Stomach (tissue), 4 donors: ENCODE measurements around the gene XPO4.

ENCODE experiments used
- EP300 ChIP-seq: sonication (generic); formaldehyde crosslinking; IDR thresholded peaks from one replicate; pipeline ENCODE4 v1.6.1; 2017; ENCODE audit warnings: antibody characterized with exemption
- TF ChIP-seq, protein P1 (sequence below), 7 experiments: fragments of 450-650 bp in 4 of 7; fragments of 200-600 bp in 3 of 7; sonication (generic) in 3 of 7; IDR thresholded peaks; one replicate each; pipeline ENCODE4 v1.5.1; 2016 to 2019; ENCODE audit warnings: antibody characterized with exemption in 7 of 7, control low read depth in 2 of 7, mild to moderate bottlenecking in 1 of 7

DNA sequence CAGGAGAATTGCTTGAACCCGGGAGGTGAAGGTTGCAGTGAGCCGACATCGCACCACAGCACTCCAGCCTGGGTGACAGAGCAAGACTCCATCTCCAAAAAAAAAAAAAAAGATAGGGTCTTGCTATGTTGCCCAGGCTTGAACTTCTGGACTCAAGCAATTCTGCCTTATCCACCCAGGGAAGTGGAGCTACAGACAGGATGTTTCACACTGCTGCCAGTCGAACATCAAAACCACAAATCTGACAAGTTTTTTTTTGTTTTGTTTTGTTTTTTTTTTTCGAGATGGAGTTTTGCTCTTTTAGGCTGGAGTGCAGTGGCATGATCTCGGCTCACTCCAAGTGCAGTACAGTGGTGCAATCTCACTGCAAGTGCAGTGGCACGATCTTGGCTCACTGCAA, 10.8 kb downstream of the XPO4 start:
- TF ChIP-seq, protein P1, sequence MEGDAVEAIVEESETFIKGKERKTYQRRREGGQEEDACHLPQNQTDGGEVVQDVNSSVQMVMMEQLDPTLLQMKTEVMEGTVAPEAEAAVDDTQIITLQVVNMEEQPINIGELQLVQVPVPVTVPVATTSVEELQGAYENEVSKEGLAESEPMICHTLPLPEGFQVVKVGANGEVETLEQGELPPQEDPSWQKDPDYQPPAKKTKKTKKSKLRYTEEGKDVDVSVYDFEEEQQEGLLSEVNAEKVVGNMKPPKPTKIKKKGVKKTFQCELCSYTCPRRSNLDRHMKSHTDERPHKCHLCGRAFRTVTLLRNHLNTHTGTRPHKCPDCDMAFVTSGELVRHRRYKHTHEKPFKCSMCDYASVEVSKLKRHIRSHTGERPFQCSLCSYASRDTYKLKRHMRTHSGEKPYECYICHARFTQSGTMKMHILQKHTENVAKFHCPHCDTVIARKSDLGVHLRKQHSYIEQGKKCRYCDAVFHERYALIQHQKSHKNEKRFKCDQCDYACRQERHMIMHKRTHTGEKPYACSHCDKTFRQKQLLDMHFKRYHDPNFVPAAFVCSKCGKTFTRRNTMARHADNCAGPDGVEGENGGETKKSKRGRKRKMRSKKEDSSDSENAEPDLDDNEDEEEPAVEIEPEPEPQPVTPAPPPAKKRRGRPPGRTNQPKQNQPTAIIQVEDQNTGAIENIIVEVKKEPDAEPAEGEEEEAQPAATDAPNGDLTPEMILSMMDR (IDR thresholded peaks at IDR 0.05), result no peak
- TF ChIP-seq EP300, result no peak
